HEK293 (cell line): ENCODE data around the gene MRPL34.

Source experiments
- CTCF ChIA-PET: fragments of 350-600 bp; formaldehyde crosslinking; extraction: SDS; loops from one replicate; lab custom pipeline; 2021; ENCODE audit warnings: antibody characterized with exemption; lab: Yijun Ruan, JAX
- POLR2A ChIA-PET: fragments of 300-600 bp; formaldehyde crosslinking; extraction: SDS; loops from one replicate; lab custom pipeline; 2020; ENCODE audit warnings: antibody characterized with exemption, inconsistent platforms; lab: Yijun Ruan, JAX
- H3K27ac ChIP-seq: fragments of 200-500 bp; sonication (Bioruptor generic); 2 replicates; pipeline ENCODE4 v1.5.1; 2014; ENCODE audit warnings: low read depth, low read length, control low read depth, inconsistent platforms; ENCODE audit errors: extremely low read depth
- H3K36me3 ChIP-seq, 2 experiments: fragments of 200-500 bp in 1 of 2; sonication (Bioruptor generic) in 1 of 2; 1 replicate in 1 of 2; 2 replicates in 1 of 2; pipeline ENCODE4 v1.5.1; 2014 to 2017; ENCODE audit warnings: inconsistent platforms in 2 of 2, low read length in 2 of 2; ENCODE audit not compliant: control insufficient read depth in 2 of 2, insufficient read depth in 1 of 2
- H3K4me1 ChIP-seq: fragments of 200-500 bp; sonication (Bioruptor generic); 2 replicates; pipeline ENCODE4 v1.5.1; 2014; ENCODE audit warnings: mild to moderate bottlenecking, low read length, inconsistent platforms; ENCODE audit not compliant: control insufficient read depth, insufficient read depth
- H3K4me3 ChIP-seq: 2 replicates; pipeline ENCODE4 v1.5.1; 2011; ENCODE audit warnings: low read depth, mild to moderate bottlenecking, control low read depth, low read length, moderate library complexity
- H3K9me3 ChIP-seq: fragments of 200-500 bp; sonication (Bioruptor generic); 2 replicates; pipeline ENCODE4 v1.5.1; 2014; ENCODE audit warnings: low read depth, low read length, inconsistent platforms; ENCODE audit not compliant: control insufficient read depth, insufficient read depth
- ELK4 ChIP-seq: IDR thresholded peaks from 2 replicates; pipeline ENCODE4 v1.6.1; 2011; ENCODE audit warnings: mild to moderate bottlenecking, low read depth, low read length, borderline replicate concordance
- HIC1 ChIP-seq: fragments of 450-650 bp; formaldehyde crosslinking; IDR thresholded peaks from 2 replicates; pipeline ENCODE4 v1.5.1; 2016; ENCODE audit warnings: missing biosample characterization, missing genetic modification characterization
- KLF1 ChIP-seq: fragments of 450-650 bp; formaldehyde crosslinking; IDR thresholded peaks from 2 replicates; pipeline ENCODE4 v1.5.1; 2016; ENCODE audit warnings: missing biosample characterization, missing genetic modification characterization
- PATZ1 ChIP-seq: fragments of 450-650 bp; formaldehyde crosslinking; IDR thresholded peaks from 2 replicates; pipeline ENCODE4 v1.5.1; 2016; ENCODE audit warnings: missing biosample characterization, missing genetic modification characterization
- PRDM10 ChIP-seq: fragments of 450-650 bp; formaldehyde crosslinking; IDR thresholded peaks from 2 replicates; pipeline ENCODE4 v1.5.1; 2016; ENCODE audit warnings: missing biosample characterization, missing genetic modification characterization
- SCRT2 ChIP-seq: fragments of 450-650 bp; formaldehyde crosslinking; IDR thresholded peaks from 2 replicates; pipeline ENCODE4 v1.5.1; 2016; ENCODE audit warnings: missing biosample characterization, missing genetic modification characterization
- SP2 ChIP-seq: fragments of 450-650 bp; formaldehyde crosslinking; IDR thresholded peaks from 2 replicates; pipeline ENCODE4 v1.5.1; 2016; ENCODE audit warnings: missing biosample characterization, missing genetic modification characterization
- ZBTB11 ChIP-seq: fragments of 450-650 bp; formaldehyde crosslinking; conservative IDR thresholded peaks from 2 replicates; pipeline ENCODE4 v1.5.1; 2016; ENCODE audit warnings: low read depth, missing biosample characterization, missing genetic modification characterization
- ZBTB17 ChIP-seq: fragments of 450-650 bp; formaldehyde crosslinking; IDR thresholded peaks from 2 replicates; pipeline ENCODE4 v1.5.1; 2016; ENCODE audit warnings: missing biosample characterization, missing genetic modification characterization
- ZBTB20 ChIP-seq: fragments of 450-650 bp; formaldehyde crosslinking; IDR thresholded peaks from 2 replicates; pipeline ENCODE4 v1.5.1; 2016; ENCODE audit warnings: missing biosample characterization, missing genetic modification characterization
- ZBTB6 ChIP-seq: fragments of 450-650 bp; formaldehyde crosslinking; IDR thresholded peaks from 2 replicates; pipeline ENCODE4 v1.5.1; 2017; ENCODE audit warnings: missing biosample characterization, missing genetic modification characterization
- ZNF18 ChIP-seq: fragments of 450-650 bp; formaldehyde crosslinking; IDR thresholded peaks from 2 replicates; pipeline ENCODE4 v1.5.1; 2016; ENCODE audit warnings: missing biosample characterization, missing genetic modification characterization
- ZNF2 ChIP-seq: fragments of 450-650 bp; formaldehyde crosslinking; IDR thresholded peaks from 2 replicates; pipeline ENCODE4 v1.5.1; 2016; ENCODE audit warnings: missing biosample characterization, missing genetic modification characterization
- ZNF302 ChIP-seq: fragments of 450-650 bp; formaldehyde crosslinking; IDR thresholded peaks from 2 replicates; pipeline ENCODE4 v1.5.1; 2016; ENCODE audit warnings: missing biosample characterization, missing genetic modification characterization, low read depth
- ZNF335 ChIP-seq: fragments of 450-650 bp; formaldehyde crosslinking; conservative IDR thresholded peaks from 2 replicates; pipeline ENCODE4 v1.5.1; 2016; ENCODE audit warnings: missing biosample characterization, missing genetic modification characterization
- ZNF670 ChIP-seq: fragments of 450-650 bp; formaldehyde crosslinking; IDR thresholded peaks from 2 replicates; pipeline ENCODE4 v1.5.1; 2016; ENCODE audit warnings: missing biosample characterization, missing genetic modification characterization, low read depth
- ZNF747 ChIP-seq: fragments of 450-650 bp; formaldehyde crosslinking; IDR thresholded peaks from 2 replicates; pipeline ENCODE4 v1.5.1; 2016; ENCODE audit warnings: missing biosample characterization, missing genetic modification characterization

The MRPL34 gene

GRCh38 chr19:17309198-17309964 lies 3.7 kb downstream of the MRPL34 start, which contains the start of gene DDA1 (continued):
- TF ChIP-seq SP2 (tag by site-specific recombination) (peak; percentile 100), ZBTB17 (tag by site-specific recombination) (0 out of 2 replicates have a peak, but pooled peaks have one; percentile 24), HIC1 (no peak; the same call in 1 of the 2 replicates), ZNF747 (tag by site-specific recombination) (no peak), ZNF670 (no peak), ZNF335 (tag by site-specific recombination) (peak; percentile 88), ZBTB6 (tag by site-specific recombination) (0 out of 2 replicates have a peak, but pooled peaks have one; percentile 7), ELK4 (peak; percentile 69; the same call in 1 of the 2 replicates), ZNF18 (tag by site-specific recombination) (peak; percentile 17; the same call in 1 of the 2 replicates), KLF1 (tag by site-specific recombination) (peak; percentile 66; the same call in 1 of the 2 replicates), ZNF2 (tag by site-specific recombination) (no peak), PRDM10 (peak; percentile 27; the same call in 1 of the 2 replicates)
- TF ChIP-seq, all 188 proteins: peak for 48

- Histone ChIP-seq H3K9me3 (no peaks in the 10 kb centered on the region), H3K4me3 (peak overlapping the region; percentile 98), H3K27ac (peak overlapping the region; percentile 26), H3K4me1 (no peaks in the 10 kb centered on the region), H3K36me3 (peaks cover 3 to 34% of the 10 kb centered on the region in 2 experiments; a peak in 2 of 3 replicates)
- POLR2A ChIA-PET = interaction anchor here (1.0 to 2.9 kb wide), 6 partner anchors 11 to 683 kb away, joined by 3 to 64 read pairs (median 8); partner anchors contain the start of genes ANO8, BABAM1, GTPBP3 and USE1
- CTCF ChIA-PET = interaction anchor here (0.9 to 1.4 kb wide), 5 partner anchors 18 to 155 kb away, joined by 3 to 6 read pairs (median 4); no protein-coding TSS in a partner anchor
- TF ChIP-seq PATZ1 (tag by site-specific recombination) = peak; percentile 1; the same call in 1 of the 2 replicates
- TF ChIP-seq ZBTB11 (tag by site-specific recombination) = peak; percentile 96
- TF ChIP-seq ZNF302 (tag by site-specific recombination) = no peak
- TF ChIP-seq ZBTB20 (tag by site-specific recombination) = peak; percentile 66; the same call in 1 of the 2 replicates
- TF ChIP-seq SCRT2 (tag by site-specific recombination) = peak; percentile 67
- TF ChIP-seq, all 188 proteins: peak for 4
These were observed 4.3 kb downstream of the MRPL34 start for GRCh38 chr19:17309965-17310461.
